Fibroblast of skin of left quadriceps (primary cell): ENCODE data around the gene F5.
"Not testable (repeated sequence)": the region's sequence is repeated elsewhere in the genome, so short reads cannot be mapped to it uniquely, and the experiment has no call there.

Experiments used
- DNase-seq, 2 experiments: peaks; one replicate each; pipeline ENCODE4 v3.0.0-alpha.2; 2013; ENCODE audit warnings: low read depth in 2 of 2

The F5 gene

DNA sequence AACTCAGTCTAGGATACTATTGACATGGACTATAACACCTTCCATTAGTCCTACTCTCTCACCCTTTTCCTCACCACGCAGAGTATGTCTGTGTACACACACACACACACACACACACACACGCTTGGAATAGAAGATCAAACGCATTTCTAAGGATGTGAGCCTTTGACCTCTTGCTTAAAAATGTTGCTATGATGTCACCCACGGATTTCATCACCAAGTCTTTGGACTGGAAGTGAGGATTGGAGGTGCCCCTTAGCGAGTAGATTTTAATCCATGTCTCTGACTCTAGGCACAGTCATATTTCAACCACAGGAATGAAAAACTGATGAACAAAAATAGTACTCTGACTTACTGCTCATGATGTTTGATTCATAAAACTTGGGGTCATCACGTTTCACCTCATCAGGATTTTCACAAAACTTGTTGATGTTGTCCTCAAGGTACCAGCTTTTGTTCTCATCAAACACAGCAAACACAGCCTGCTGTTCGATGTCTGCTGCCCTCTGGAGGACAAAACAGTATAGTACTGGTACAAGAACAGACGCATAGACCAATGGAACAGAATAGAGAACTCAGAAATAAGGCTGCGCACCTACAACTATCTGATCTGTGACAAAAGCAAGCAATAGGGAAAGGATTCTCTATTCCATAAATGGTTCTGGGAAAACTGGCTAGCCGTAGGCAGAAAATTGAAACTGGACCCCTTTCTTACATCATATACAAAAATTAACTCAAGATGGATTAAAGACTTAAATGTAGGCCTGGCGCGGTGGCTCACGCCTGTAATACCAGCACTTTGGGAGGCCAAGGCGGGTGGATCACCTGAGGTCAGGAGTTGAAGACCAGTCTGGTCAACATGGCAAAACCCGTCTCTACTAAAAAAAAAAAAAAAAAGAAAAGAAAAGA lies 39.9 kb downstream of the F5 start:
- DNase-seq: peak; percentile 38 to 47

DNA sequence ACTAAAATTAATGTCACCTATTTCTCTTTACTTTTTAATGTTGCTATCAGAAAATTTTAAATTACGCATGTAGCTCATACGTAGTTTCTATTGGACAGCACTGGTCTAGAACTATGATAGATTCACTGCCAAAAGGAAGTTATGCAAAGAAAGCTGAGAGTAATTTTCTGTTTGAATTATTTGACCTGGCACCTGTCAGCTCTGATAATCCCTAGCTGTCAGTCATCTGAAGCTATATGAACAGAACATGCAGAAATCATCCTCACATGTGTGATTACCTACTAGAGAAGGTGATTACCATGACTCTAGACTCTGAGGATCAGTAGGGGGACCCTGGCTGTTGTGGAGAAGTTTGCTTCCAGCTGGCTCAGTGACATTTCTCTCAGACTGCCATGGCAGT lies 40.8 kb downstream of the F5 start:
- no peak for DNase-seq

- DNase-seq: peak; percentile 62 to 70
These were observed 47.0 kb downstream of the F5 start for GRCh38 chr1:169538998-169539871.

DNA sequence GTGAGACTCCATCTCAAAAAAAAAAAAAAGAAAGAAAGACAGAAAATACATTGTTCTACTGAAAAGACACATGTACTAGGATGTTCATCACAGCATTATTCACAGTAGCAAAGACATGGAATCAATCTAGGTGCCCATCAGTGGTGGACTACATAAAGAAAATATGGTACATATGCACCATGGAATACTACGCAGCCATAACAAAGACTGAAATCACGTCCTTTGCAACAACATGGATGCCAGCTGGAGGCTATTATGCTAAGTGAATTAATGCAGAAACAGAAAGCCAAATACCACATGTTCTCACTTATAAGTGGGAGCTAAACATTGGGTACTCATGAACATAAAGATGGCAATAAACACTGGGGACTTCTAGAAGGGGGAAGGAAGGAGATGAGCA lies 51.6 kb downstream of the F5 start:
- DNase-seq: no peak

DNA sequence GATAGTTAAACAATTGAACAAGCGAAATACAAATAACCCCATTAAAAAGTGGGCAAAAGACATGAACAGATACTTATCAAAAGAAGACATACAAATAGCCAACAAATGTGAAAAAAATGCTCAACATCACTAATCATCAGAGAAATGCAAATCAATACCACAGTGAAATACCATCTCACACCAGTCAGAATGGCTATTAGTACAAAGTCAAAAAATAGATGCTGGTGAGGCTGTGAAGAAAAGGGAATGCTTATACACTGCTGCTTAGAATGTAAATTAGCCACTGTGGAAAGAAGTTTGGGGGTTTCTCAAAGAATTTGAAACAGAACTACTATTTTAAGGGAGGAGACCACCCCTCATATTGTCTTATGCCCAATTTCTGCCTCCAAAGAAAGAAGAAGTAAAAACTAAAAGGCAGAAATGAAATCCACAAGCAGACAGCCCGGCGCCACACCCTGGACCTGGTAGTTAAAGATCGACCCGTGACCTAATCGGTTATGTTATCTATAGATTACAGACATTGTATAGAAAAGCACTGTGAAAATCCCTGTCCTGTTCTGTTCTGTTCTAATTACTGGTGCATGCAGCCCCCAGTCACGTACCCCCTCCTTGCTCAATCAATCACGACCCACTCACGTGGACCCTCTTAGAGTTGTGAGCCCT lies 52.6 kb downstream of the F5 start:
- not testable (repeated sequence) for DNase-seq

GRCh38 chr1:169530448-169530847 lies 55.8 kb downstream of the F5 start:
- DNase-seq: no peak

GRCh38 chr1:169529068-169529642 lies 57.1 kb downstream of the F5 start:
- no peak for DNase-seq

GRCh38 chr1:169528215-169529067 lies 57.8 kb downstream of the F5 start:
- no peak for DNase-seq

DNA sequence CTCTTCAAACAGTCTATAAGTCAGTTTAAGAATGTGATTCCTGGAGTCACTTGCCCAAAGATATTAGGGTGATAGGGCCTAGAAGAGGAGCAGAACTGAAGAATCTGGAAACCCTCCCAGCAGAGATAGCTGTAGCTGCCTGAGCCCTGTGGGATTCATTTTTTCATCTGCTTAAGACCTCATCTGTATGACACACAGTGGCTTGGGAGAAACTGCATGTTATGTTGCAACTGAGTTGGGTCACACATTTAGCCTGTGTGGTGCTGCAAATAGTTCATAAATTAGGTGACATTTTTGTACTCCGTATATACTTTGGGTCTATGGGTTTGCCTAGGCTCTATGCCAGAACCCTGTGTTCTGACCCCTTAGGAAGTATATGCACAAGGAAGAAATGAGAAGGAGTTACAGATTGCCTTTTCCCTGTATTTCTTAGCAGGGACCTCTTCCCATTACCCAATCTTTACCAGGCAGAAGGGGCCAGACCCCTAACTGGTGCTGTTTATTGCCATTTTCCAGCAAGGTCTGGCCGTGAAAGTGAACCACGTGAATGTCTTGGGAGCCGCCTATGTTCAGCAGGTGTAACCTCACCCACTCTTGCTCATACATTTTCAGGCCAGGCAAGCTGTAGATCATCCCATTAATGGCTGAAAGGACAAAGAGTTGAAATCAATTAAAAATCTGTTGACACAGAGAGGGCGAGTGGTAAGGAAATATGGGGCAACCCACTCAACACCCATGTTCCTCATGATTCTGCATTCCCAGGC lies 58.6 kb downstream of the F5 start:
- no peak for DNase-seq

- DNase-seq: no peak
These were observed 59.3 kb downstream of the F5 start for GRCh38 chr1:169527001-169527400.

- DNase-seq: no peak
These were observed 60.0 kb downstream of the F5 start for GRCh38 chr1:169526120-169526832.

DNA sequence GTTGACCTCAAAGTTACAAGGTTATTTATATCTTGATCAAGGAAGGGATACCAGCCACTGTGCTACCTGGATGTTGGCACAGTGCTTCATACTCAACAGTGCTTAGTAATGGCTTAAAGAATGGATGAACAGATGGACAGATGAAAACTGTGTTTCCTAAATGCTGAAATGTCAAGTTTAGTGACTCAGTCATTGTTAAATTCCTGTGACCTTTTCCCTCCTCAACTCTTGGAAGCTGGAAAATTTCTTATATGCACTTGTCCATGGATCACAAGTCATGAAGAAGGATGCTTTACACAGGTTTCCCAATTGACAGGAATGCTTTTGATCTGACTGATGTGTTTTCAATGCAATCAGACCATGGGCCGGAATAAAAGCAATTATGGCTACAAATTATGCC lies 60.9 kb downstream of the F5 start:
- DNase-seq: no peak

GRCh38 chr1:169523904-169524303 lies 62.4 kb downstream of the F5 start:
- no peak for DNase-seq

DNA sequence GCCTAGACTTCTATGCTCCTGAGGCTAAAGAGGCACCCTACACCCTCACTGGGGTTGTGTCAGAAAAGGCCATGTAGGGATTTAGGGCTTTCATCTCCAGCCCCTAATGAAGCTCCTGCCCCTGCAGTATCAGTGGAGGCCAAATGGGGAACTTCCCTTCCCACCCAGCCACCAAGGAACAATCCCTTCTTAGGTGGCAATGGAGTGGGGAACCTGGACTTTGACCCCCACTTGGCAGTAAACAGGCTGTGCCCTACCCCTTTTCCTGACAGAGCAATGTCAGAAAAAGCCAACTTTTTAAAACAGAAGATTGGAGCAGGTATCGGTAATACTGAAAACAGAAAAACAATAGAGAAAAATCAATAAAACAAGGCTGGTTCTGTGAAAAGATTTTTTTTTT lies 65.1 kb downstream of the F5 start:
- no peak for DNase-seq

DNA sequence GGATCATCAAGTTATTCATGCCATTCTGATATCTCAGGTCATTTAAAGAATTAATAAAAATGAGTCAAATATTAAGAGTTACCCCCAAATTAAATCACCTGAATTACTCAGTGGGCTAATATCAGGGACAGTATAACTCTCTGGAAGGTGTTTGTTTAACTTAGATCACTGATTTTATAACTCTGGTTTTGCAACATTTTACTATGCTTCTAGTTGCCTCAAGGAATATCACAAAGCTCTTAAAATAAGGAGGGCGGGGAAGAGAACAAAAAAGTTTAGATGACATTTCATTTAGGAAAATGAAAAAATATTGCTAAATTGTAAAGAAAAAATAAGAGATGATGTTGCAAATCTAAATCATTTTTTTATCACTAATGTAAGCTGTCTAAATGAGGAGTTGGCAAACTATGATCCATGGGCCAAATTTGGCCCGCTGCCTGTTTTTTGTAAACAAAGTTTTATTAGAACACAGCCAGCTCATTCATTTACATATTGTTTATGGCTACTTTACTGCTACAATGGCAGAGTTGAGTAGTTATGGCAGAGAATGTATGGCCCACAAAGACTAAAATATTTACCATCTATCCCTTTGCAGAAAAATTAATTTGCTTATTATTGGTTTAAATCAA lies 68.6 kb downstream of the F5 start:
- no peak for DNase-seq

GRCh38 chr1:169515641-169516040 lies 70.6 kb downstream of the F5 start:
- DNase-seq: no peak

- no peak for DNase-seq
These were observed 71.6 kb downstream of the F5 start for GRCh38 chr1:169514566-169515270.

DNA sequence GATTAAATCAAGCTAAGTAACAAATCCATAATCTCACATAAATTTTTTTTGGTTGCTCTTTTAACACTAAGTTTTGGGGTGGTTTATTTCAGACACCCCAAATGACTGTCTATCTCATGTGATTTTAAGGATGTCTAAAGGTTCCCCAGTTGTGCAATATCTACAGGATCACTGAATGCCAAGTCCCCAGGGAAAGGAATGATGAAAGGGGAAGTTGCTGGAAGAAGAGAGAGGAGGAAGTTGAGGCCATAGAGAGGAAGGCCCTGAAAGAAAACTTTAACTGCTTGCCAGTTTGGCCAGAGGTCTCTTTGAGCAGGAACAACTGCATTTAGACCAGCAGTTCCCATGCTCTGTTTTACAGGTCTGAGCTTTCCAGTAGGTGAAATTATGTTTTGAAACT lies 73.1 kb downstream of the F5 start:
- no peak for DNase-seq
